Measurements from ENCODE around the gene AFG1L.
"Not testable (repeated sequence)": the region's sequence is repeated elsewhere in the genome, so short reads cannot be mapped to it uniquely, and the experiment has no call there.

AFG1L gene

DNA sequence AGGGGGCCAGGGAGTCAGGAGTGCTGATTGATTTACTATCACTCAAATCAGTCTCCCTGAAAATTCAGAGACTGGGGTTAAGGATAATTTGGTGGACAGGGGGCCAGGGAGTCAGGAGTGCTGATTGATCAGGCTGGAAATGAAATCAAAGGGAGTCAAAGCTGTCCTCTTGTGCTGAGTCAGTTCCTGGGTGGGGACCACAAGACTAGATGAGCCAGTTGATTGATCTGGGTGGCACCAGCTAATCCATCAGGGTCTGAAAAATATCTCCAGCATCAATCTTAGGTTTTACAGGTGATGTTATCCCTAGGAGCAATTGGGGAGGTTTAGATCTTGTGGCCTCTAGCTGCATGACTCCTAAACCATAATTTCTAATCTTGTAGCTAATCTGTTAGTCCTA is 6.1 kb upstream of the AFG1L start:
- no peak for DNase-seq (ENCODE audit: low spot score)

DNA sequence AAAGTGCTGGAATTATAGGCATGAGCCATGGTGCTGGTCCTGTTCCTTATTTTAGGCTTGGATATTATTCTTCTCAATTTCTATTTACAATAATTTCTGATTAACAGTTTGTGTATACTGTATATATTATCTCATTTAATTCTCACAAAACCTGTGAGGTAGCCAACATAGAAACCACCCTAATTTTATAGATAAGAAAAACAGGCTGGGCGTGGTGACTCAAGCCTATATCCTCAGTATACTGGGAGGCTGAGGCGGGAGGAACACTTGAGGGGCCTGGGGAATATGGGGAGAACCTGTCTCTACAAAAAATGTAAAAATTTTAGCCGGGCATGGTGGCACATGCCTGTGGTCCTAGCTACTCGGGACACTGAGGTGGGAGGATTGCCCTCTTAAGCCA is 3.8 kb upstream of the AFG1L start:
- DNase-seq (ENCODE audit: low spot score): no peak

GRCh38 chr6:108292561-108292960 is 2.3 kb upstream of the AFG1L start:
- not testable (repeated sequence) for DNase-seq (ENCODE audit: low spot score)

GRCh38 chr6:108293527-108294296 is 1.1 kb upstream of the AFG1L start:
- DNase-seq (ENCODE audit: low spot score): no peak

GRCh38 chr6:108294297-108294726 is 542 bp upstream of the AFG1L start:
- DNase-seq (ENCODE audit: low spot score): no peak

DNA sequence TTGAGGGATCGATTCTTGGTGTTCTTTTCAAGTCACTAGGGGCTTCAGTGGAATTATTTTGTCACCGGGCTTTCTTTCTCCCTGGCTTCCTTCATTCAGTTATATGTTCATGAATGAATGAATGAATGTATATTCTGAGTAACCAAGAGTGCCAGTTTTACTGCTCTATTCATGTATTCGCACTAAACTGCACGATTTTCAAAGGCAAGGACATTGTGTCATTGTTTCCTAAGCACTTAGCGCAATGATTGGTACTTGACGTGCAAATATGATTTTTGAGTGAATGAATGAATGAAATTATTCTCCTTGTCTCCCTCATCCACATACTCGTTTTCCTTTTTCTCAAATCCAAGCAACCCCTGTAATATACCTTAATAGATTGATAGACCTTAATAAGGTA is 822 bp downstream of the AFG1L start:
- DNase-seq (ENCODE audit: low spot score): no peak

DNA sequence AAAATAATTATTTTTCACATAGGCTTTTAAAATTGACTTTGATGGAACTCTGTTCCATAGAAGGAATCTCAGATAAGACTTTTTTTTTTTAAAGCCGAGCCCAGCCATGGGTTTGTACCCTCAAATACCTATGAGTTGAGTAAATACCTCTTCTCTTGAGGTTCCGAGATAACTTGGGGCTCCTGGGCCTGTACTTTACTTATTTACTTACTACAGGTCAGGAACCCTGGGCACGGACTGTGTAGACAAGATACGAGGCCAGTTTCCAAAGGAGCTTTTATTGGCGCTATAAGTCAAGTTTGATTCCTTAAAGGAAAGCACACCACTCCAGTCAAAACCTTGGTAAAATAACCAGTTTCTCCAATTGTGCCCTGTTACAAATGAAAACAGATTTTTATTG is 7.5 kb downstream of the AFG1L start:
- no peak for DNase-seq (ENCODE audit: low spot score)

DNA sequence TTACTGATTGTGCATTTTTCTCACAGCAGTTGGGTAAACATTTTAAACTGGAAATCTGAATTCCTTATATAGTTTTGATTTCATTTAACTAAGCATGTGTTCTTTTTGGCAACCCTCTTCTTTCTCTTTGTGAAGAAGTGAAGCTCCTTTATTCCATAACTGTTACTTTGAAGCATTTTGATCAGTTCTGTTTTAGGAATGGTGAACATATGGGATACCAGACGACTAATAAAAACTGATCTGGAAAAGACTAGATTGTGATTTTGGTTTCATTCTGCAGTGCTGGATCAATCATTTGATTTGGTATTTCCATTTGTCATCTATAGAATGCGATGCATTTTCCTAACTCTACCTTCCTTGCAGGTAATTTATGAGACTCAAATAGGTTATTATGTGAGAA is 9.8 kb downstream of the AFG1L start:
- DNase-seq (ENCODE audit: low spot score): no peak

- DNase-seq (ENCODE audit: low spot score): not testable (repeated sequence)
These were observed 13.8 kb downstream of the AFG1L start for GRCh38 chr6:108308641-108309040.

DNA sequence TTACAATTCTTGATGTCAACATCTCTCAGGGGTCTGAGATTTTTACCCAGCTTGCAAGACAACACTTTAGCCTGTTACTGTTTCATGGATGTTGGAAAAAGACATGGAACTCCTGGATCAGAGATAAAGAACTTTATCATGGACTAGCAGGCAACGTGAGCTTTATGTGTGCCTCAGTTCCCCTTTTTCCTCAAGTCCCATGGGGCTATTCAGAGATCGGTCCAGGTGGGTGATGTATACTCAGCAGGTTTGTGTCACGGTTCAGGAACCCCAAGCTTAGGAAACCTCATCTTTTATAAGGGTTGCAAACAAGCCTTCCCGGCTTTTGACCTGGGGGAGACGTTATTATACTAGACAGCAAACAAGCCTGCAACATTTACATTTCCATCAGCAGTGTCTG is 15.0 kb downstream of the AFG1L start:
- DNase-seq (ENCODE audit: low spot score): no peak

DNA sequence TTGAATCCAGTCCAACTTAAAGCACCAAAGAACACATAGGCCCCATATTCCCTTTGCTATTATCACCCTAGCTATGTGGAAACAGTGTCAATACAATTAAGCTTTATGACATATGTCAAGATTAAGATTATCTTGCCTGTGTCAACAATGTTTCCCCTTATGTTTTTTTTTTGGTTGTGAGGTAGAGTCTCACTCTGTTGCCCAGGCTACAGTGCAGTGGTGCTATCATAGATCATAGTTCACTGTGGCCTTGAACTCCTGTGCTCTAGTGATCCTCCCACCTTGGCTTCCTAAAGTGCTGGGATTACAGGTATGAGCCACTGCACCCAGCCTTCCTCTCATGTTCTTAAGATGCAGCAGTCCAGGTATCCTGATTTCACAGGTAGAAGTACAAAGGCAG is 17.8 kb downstream of the AFG1L start:
- DNase-seq (ENCODE audit: low spot score): no peak

DNA sequence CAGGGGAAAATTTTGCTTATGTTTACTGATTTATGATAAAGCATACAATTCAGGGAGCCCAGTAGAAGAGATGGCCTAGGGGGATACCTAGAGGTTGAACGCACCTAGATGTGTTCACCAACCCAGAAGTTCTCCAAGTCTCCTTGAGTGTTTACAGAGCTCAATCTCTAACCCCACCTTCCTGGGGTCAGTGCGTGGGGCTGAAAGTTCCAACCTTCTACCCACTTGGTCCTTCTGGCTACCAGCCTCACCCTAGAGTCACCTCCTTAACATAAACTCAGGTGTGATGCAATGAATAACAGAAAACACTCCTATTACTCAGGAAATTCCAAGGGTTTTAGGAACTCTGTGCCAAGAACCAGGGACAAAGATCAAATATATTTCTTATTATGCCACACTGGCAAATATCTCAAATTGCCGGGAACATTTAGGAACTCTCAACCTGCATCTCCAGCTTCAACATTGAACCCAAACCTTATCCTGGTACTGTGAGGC is 26.4 kb downstream of the AFG1L start:
- DNase-seq (ENCODE audit: low spot score): no peak

DNA sequence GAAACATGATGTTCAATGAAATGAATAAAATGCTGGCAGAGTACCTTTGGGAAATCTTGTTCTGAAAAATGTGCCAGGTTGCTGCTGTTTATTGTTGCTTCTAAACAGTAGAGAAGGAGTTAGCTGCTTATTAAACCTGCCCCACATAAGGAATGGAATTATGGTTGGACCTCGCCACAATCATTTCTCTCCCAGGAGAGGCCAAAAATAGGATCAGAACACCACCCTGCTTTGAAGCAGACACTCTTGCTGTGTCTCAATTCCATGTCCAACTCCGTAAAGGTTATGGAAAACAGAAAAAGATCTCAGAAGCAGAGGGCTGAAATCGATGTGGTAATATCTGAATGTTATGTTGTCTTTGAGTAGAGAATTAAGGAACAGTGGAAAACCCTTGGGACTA is 27.9 kb downstream of the AFG1L start:
- DNase-seq (ENCODE audit: low spot score): no peak

GRCh38 chr6:108323710-108324466 is 29.0 kb downstream of the AFG1L start:
- DNase-seq (ENCODE audit: low spot score): no peak

- DNase-seq (ENCODE audit: low spot score): not testable (repeated sequence)
These were observed 35.4 kb downstream of the AFG1L start for GRCh38 chr6:108330221-108330785.

DNA sequence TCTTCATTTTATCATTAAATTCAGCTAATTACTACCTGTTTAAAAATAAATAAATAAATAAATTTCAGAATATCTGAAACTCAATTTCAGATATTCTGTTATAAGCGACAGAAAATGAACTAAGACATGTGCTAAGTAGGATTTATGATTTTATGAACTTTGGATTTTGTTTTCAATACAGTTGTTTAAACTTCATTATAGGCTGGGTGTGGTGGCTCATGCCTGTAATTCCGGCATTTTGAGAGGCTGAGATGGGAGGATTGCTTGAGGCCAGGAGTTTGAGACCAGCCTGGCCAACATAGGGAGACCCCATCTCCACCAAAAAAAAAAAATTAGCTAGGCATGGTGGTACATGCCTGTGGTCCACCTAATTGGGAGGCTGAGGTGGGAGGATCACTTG is 36.0 kb downstream of the AFG1L start:
- DNase-seq (ENCODE audit: low spot score): no peak

DNA sequence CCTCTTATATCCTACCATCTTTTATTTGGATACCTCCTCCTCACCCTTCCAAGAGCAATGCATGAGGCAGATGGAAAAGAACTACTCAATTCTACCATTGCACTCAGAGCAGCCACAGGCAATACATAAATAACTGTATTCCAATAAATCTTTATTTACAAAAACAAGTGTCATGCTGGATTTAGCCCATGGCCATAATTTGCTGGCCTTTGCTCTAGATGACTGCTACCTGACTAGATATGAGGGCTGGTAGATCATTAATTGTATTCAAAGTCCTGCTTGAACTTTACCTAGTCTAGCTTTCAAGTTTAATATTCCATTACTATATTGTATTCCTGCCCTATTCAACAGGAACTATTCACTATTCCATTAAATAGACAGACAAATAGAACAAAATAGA is 37.1 kb downstream of the AFG1L start:
- no peak for DNase-seq (ENCODE audit: low spot score)

- DNase-seq (ENCODE audit: low spot score): no peak
These were observed 42.1 kb downstream of the AFG1L start for GRCh38 chr6:108336971-108337370.

DNA sequence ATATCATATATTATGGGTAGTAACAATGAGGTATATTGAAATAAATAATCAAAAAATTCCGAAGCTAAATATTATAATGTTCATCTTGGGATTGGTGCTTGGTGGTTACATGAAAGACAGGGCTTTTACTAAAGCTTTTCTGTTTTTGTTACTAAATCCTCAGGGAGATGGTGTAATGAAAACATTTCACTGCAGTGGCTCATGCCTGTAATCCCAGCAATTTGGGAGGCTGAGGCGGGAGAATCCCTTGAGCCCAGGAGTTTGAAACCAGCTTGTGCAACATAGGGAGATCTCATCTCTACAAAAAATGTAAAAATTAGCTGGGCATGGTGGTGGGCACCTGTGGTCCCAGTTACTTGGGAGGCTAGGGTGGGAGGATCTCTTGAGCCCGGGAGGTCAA is 42.9 kb downstream of the AFG1L start:
- no peak for DNase-seq (ENCODE audit: low spot score)

- DNase-seq (ENCODE audit: low spot score): no peak
These were observed 46.5 kb downstream of the AFG1L start for GRCh38 chr6:108341372-108341771.

DNA sequence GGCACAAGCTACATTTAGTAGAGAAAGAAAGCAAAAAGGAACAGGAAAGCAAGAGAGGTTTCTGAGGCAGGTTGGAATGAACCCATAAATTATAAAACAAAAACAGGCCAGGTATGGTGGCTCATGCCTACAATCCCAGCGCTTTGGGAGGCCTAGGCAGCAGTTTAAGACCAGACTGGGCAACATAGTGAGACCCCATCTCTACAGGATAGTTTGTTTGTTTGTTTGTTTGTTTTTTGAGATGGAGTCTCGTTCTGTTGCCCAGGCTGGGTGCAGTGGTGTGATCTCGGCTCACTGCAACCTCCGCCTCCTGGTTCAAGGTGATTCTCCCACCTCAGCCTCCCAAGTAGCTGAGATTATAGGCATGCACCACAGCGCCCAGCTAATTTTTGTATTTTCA is 49.0 kb downstream of the AFG1L start:
- DNase-seq (ENCODE audit: low spot score): no peak

DNA sequence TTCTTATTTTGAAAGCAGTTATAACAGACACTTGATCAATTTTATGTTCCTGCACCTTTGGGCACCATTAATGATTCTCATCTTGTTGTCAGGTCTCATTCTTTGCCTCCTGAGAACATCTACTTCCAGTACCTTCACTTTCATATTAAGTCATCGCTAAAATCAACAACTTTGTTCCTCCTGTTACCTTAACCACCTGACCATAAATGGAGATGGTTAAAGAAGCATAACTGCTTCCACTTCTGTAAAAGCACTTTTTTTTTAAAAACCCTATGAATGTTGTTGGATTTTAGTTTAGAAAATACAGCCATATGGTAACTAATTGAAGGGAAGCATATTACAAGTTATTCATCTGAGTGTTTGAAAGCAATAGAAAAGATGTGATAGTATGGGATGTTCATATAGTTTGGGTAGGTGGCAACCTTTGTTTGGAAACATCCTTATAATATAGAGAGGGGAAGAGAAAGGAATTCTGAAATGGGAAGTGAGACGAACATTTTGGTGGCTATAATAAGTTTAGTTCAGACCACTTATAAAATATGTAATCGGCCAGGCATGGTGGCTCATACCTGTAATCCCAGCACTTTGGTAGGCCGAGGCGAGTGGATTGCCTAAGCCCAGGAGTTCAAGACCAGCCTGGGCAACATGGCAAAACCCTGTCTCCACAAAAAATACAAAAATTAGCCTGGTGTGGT is 53.9 kb downstream of the AFG1L start:
- DNase-seq (ENCODE audit: low spot score): no peak

DNA sequence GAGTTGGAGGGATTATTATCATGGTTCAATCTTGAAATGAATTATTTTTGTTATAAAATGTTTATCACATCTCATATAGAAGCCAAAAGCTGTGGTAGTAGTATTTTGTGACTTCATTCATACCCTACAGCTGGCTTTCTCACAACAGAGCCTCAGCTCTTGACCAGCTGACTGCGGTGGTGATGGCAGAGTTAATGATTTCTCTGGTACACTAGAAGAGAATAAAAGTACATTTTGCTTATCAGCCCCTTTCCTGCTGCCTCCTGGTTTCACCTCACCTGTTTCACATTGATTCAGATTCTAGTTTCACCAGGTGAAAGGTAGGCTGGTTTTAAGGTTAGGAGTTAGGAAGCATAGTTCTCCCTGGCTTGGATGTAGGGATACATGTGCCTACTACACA is 55.7 kb downstream of the AFG1L start:
- DNase-seq (ENCODE audit: low spot score): no peak

All from ecto neural progenitor cell (in vitro differentiated cells).